ENCODE data around the gene FASLG.

- TF ChIP-seq CTCF (IDR thresholded peaks at IDR 0.05 in 8 of 11, conservative IDR thresholded peaks at IDR 0.05 in 3 of 11) = no peak
- TF ChIP-seq POLR2AphosphoS5 (IDR thresholded peaks at IDR 0.05) = no peak
- no peak for TF ChIP-seq POLR2A (IDR thresholded peaks at IDR 0.05)
Observed at GRCh38 chr1:172630056-172630818, 28.7 kb upstream of the FASLG start.
